Endothelial cell (in vitro differentiated cells): Measurements from ENCODE around the gene GAD2. TPM values are rescaled to one million over a fixed set of nuclear protein-coding genes. Genes with fewer than 3 reads are reported as not detected.

ENCODE experiments used
- DNase-seq: peaks from one replicate; pipeline ENCODE4 v3.0.0; 2021; ENCODE audit warnings: low spot score
- H3K27ac Mint-ChIP-seq: one replicate; pipeline ENCODE4 v1.8.0; 2021; ENCODE audit warnings: mixed read lengths, inconsistent platforms; ENCODE audit not compliant: unreplicated experiment
- H3K27me3 Mint-ChIP-seq: one replicate; pipeline ENCODE4 v1.8.0; 2021; ENCODE audit warnings: mild to moderate bottlenecking, moderate library complexity, mixed read lengths, inconsistent platforms; ENCODE audit not compliant: unreplicated experiment
- H3K36me3 Mint-ChIP-seq: one replicate; pipeline ENCODE4 v1.8.0; 2021; ENCODE audit warnings: mild to moderate bottlenecking, low read depth, mixed read lengths, inconsistent platforms; ENCODE audit not compliant: unreplicated experiment
- H3K4me1 Mint-ChIP-seq: one replicate; pipeline ENCODE4 v1.8.0; 2021; ENCODE audit warnings: mild to moderate bottlenecking, mixed read lengths, inconsistent platforms; ENCODE audit not compliant: unreplicated experiment
- H3K4me3 Mint-ChIP-seq: one replicate; pipeline ENCODE4 v1.8.0; 2021; ENCODE audit warnings: mild to moderate bottlenecking, mixed read lengths, inconsistent platforms; ENCODE audit not compliant: unreplicated experiment
- H3K9me3 Mint-ChIP-seq: one replicate; pipeline ENCODE4 v1.8.0; 2021; ENCODE audit warnings: mixed read lengths, inconsistent platforms; ENCODE audit not compliant: unreplicated experiment
- CTCF ChIP-seq: fragments of 200-600 bp; sonication (generic); IDR thresholded peaks from one replicate; pipeline ENCODE4 v1.5.0; 2021; ENCODE audit warnings: antibody characterized with exemption; ENCODE audit not compliant: unreplicated experiment
- total RNA-seq: library from RNA; stranded (reverse); fragmentation: NEBNext Ultra II Directional; extraction: Animal tissue kit (Norgen Biotek cat#: 25700); gene quantifications from one replicate; pipeline ENCODE4 v1.2.1, GENCODE V29; 2021; ENCODE audit not compliant: unreplicated experiment

GAD2 gene
- total RNA-seq, 1 donor from 2014 or later = 0.90 TPM

GRCh38 chr10:26211781-26212444, 4.7 kb upstream of the GAD2 start:
- DNase-seq = no peak
- Mint-ChIP-seq H3K27ac (no peak overlapping the region), H3K27me3 (peaks cover 17% of the 10 kb centered on the region), H3K4me3 (no peak overlapping the region), H3K36me3 (no peaks in the 10 kb centered on the region), H3K4me1 (peaks cover 30% of the 10 kb centered on the region), H3K9me3 (no peaks in the 10 kb centered on the region)
- TF ChIP-seq CTCF = no peak

- Mint-ChIP-seq H3K27me3 (peaks cover 20% of the 10 kb centered on the region), H3K36me3 (no peaks in the 10 kb centered on the region), H3K4me1 (peaks cover 35% of the 10 kb centered on the region), H3K9me3 (no peaks in the 10 kb centered on the region), H3K27ac (no peak overlapping the region), H3K4me3 (no peak overlapping the region)
- no peak for DNase-seq
- TF ChIP-seq CTCF = no peak
Measured at GRCh38 chr10:26212511-26212910, 4.1 kb upstream of the GAD2 start.

- Mint-ChIP-seq H3K36me3 (peaks cover under 1% of the 10 kb centered on the region), H3K27ac (no peak overlapping the region), H3K4me3 (no peak overlapping the region), H3K4me1 (peaks cover 37% of the 10 kb centered on the region), H3K9me3 (no peaks in the 10 kb centered on the region), H3K27me3 (peaks cover 21% of the 10 kb centered on the region)
- no peak for DNase-seq
- TF ChIP-seq CTCF = no peak
Measured at GRCh38 chr10:26213157-26213800, 3.3 kb upstream of the GAD2 start.

GRCh38 chr10:26214004-26214403, 2.6 kb upstream of the GAD2 start:
- H3K4me3 Mint-ChIP-seq = no peak overlapping the region
- no peak overlapping the region for H3K27ac Mint-ChIP-seq
- H3K9me3 Mint-ChIP-seq = no peaks in the 10 kb centered on the region
- TF ChIP-seq CTCF = no peak
- no peak for DNase-seq
- H3K27me3 Mint-ChIP-seq = peaks cover 24% of the 10 kb centered on the region
- peaks cover 4% of the 10 kb centered on the region for H3K36me3 Mint-ChIP-seq
- H3K4me1 Mint-ChIP-seq = peaks cover 42% of the 10 kb centered on the region
